K562 (cell line): Measurements from ENCODE around the gene EQTN. TPM values are rescaled to one million over a fixed set of nuclear protein-coding genes. Genes with fewer than 3 reads are reported as not detected.

Experiments used
- ATAC-seq: fragments of 200-7000 bp; cut with Tn5 transposase; 3 replicates; pipeline ENCODE4 v1.9.1; 2020; ENCODE audit warnings: moderate library complexity
- BruUV-seq: library from RNA; stranded (reverse); fragments of 400-500 nt; replicated peaks from 2 replicates; lab custom pipeline; 2021; lab: Mats Ljungman, UMichigan
- CTCF ChIA-PET: fragments of 300-600 bp; formaldehyde crosslinking; extraction: SDS; loops from one replicate; lab custom pipeline; 2021; ENCODE audit warnings: low intra/inter-chr PET ratio; lab: Yijun Ruan, JAX
- POLR2A ChIA-PET: fragments of 300-600, 350-650 bp; sonication (Branson Sonifier 250); formaldehyde crosslinking; extraction: SDS; loops from one replicate; lab custom pipeline; 2021; ENCODE audit warnings: antibody characterized with exemption, inconsistent platforms; lab: Yijun Ruan, JAX
- DNase-seq, 4 experiments: peaks; one replicate each; pipeline versions ENCODE4 v3.0.0 to v3.0.0-alpha.2; 2011 to 2018; ENCODE audit warnings: low spot score in 3 of 4, mixed read lengths in 3 of 4; ENCODE audit errors: extremely low read depth in 1 of 4
- FAIRE-seq: peaks from 2 replicates; lab custom pipeline; 2011; peaks lifted over from hg19 to GRCh38; lab: Jason Lieb, UNC
- H2AFZ ChIP-seq: 2 replicates; pipeline ENCODE4 v1.6.0; 2011; ENCODE audit warnings: low read depth, low read length, control low read depth, inconsistent platforms
- H3K27ac ChIP-seq: fragments of 200-600 bp; 3 replicates; pipeline ENCODE4 v1.8.0; 2011; ENCODE audit warnings: low read depth, mild to moderate bottlenecking, control low read depth, inconsistent platforms, low read length, moderate library complexity, mixed read lengths; ENCODE audit errors: extremely low read depth
- H3K27me3 ChIP-seq, 2 experiments: fragments of 300-600 bp in 1 of 2; 2 replicates in 1 of 2; 3 replicates in 1 of 2; pipeline versions ENCODE4 v1.6.0 to v1.8.0; 2011; ENCODE audit warnings: inconsistent platforms in 2 of 2, low read length in 2 of 2, mild to moderate bottlenecking in 1 of 2, mixed read lengths in 1 of 2, moderate library complexity in 1 of 2; ENCODE audit not compliant: control insufficient read depth in 2 of 2, insufficient read depth in 2 of 2
- H3K36me3 ChIP-seq: fragments of 300-600 bp; 3 replicates; pipeline ENCODE4 v1.8.0; 2011; ENCODE audit warnings: mild to moderate bottlenecking, low read length, inconsistent platforms; ENCODE audit not compliant: control insufficient read depth, insufficient read depth
- H3K4me1 ChIP-seq, 2 experiments: fragments of 200-600 bp in 1 of 2; replicated peaks in 1 of 2; 2 replicates in 1 of 2; 3 replicates in 1 of 2; pipeline versions ENCODE4 v1.5.1 to v1.8.0; 2011; ENCODE audit warnings: inconsistent platforms in 2 of 2, low read length in 2 of 2, mild to moderate bottlenecking in 1 of 2, mixed read lengths in 1 of 2, moderate library complexity in 1 of 2; ENCODE audit not compliant: control insufficient read depth in 2 of 2, insufficient read depth in 2 of 2
- H3K4me2 ChIP-seq: 2 replicates; pipeline ENCODE4 v1.6.1; 2011; ENCODE audit warnings: low read length, control low read depth, inconsistent platforms, mixed read lengths; ENCODE audit not compliant: insufficient read depth
- H3K4me3 ChIP-seq: fragments of 200-600 bp; sonication (generic), shearing (Covaris generic); 2 replicates; pipeline ENCODE4 v1.5.1; 2016; ENCODE audit warnings: control low read depth, inconsistent platforms
- H3K79me2 ChIP-seq: fragments of 200-600 bp; 3 replicates; pipeline ENCODE4 v1.8.0; 2011; ENCODE audit warnings: low read length, inconsistent platforms; ENCODE audit not compliant: control insufficient read depth, insufficient read depth
- H3K9ac ChIP-seq, 2 experiments: 2 replicates each; pipeline versions ENCODE4 v1.6.0 to v1.6.1; 2011; ENCODE audit warnings: low read depth in 2 of 2, low read length in 2 of 2, control low read depth in 1 of 2, inconsistent platforms in 1 of 2, mild to moderate bottlenecking in 1 of 2, mixed read lengths in 1 of 2; ENCODE audit not compliant: insufficient read depth in 1 of 2
- H3K9me1 ChIP-seq: one replicate; pipeline ENCODE4 v1.6.0; 2011; ENCODE audit warnings: inconsistent platforms, mild to moderate bottlenecking, low read length, moderate library complexity; ENCODE audit not compliant: control insufficient read depth, insufficient read depth
- H3K9me3 ChIP-seq: replicated peaks from 2 replicates; pipeline ENCODE4 v1.5.1; 2011; ENCODE audit warnings: low read depth, low read length, inconsistent platforms; ENCODE audit not compliant: control insufficient read depth, insufficient read depth
- H4K20me1 ChIP-seq: replicated peaks from 2 replicates; pipeline ENCODE4 v1.6.1; 2011; ENCODE audit warnings: low read length, inconsistent platforms, mixed read lengths; ENCODE audit not compliant: control insufficient read depth, insufficient read depth
- CBX3 ChIP-seq, 2 experiments: IDR thresholded peaks; 1 replicate in 1 of 2; 2 replicates in 1 of 2; pipeline ENCODE4 v1.6.1; 2012; ENCODE audit warnings: inconsistent platforms in 2 of 2, low read length in 2 of 2, borderline replicate concordance in 1 of 2, control low read depth in 1 of 2
- EHMT2 ChIP-seq: fragments of 450-650 bp; IDR thresholded peaks from 2 replicates; pipeline ENCODE4 v1.6.1; 2018; ENCODE audit warnings: antibody characterized with exemption
- ELK1 ChIP-seq: sonication (generic); formaldehyde crosslinking; IDR thresholded peaks from 2 replicates; pipeline ENCODE4 v1.8.1; 2022; ENCODE audit warnings: missing genetic modification reagents
- ETV6 ChIP-seq, 3 experiments: fragments of 150-350 bp in 1 of 3; sonication (generic) in 1 of 3; formaldehyde crosslinking in 1 of 3; IDR thresholded peaks; 2 replicates each; pipeline versions ENCODE4 v1.6.1 to v1.8.0; 2014 to 2022; ENCODE audit warnings: borderline replicate concordance in 2 of 3, low read depth in 2 of 3, antibody characterized with exemption in 1 of 3, low read length in 1 of 3, mild to moderate bottlenecking in 1 of 3, missing genetic modification reagents in 1 of 3
- KDM1A ChIP-seq, 2 experiments: fragments of 450-650 bp; IDR thresholded peaks; 2 replicates each; pipeline ENCODE4 v1.6.1; 2016; ENCODE audit warnings: mild to moderate bottlenecking in 2 of 2
- MCM7 ChIP-seq, 2 experiments: fragments of 450-650 bp; IDR thresholded peaks; 2 replicates each; pipeline ENCODE4 v1.6.1; 2016 to 2018
- MEIS2 ChIP-seq: fragments of 450-650 bp; IDR thresholded peaks from 2 replicates; pipeline ENCODE4 v1.6.1; 2014; ENCODE audit warnings: mild to moderate bottlenecking; ENCODE audit not compliant: partially characterized antibody
- MLLT1 ChIP-seq, 2 experiments: fragments of 450-650 bp; IDR thresholded peaks; 2 replicates each; pipeline ENCODE4 v1.6.1; 2016
- NR3C1 ChIP-seq: sonication (generic); formaldehyde crosslinking; IDR thresholded peaks from 2 replicates; pipeline ENCODE4 v1.8.1; 2022; ENCODE audit warnings: missing genetic modification reagents
- SMARCA4 ChIP-seq: fragments of 450-650 bp; IDR thresholded peaks from 2 replicates; pipeline ENCODE4 v1.6.1; 2016
- SRSF3 ChIP-seq: fragments of 200-400 bp; formaldehyde crosslinking; IDR thresholded peaks from 2 replicates; pipeline ENCODE4 v1.6.1; 2016; ENCODE audit warnings: mild to moderate bottlenecking, low read length, moderate library complexity; ENCODE audit not compliant: insufficient read depth
- ZNF263 ChIP-seq: sonication (generic); formaldehyde crosslinking; IDR thresholded peaks from 2 replicates; pipeline ENCODE4 v1.8.0; 2022; ENCODE audit warnings: mild to moderate bottlenecking, missing genetic modification reagents, borderline replicate concordance
- ZNF589 ChIP-seq: fragments of 200-800 bp; sonication (Bioruptor generic); IDR thresholded peaks from 2 replicates; pipeline ENCODE4 v1.6.1; 2016; ENCODE audit warnings: low read depth, missing genetic modification characterization, missing compliant biosample characterization
- ZZZ3 ChIP-seq: fragments of 450-650 bp; IDR thresholded peaks from 2 replicates; pipeline ENCODE4 v1.6.1; 2016; ENCODE audit warnings: antibody characterized with exemption, mild to moderate bottlenecking, moderate library complexity
- WGBS: fragments of 100-300 bp; shearing (Covaris generic); methylation state at CpG from one replicate; pipeline ENCODE4 v1.1.6; 2016; ENCODE audit warnings: low coverage, mixed read lengths; ENCODE audit not compliant: insufficient coverage; ENCODE audit errors: missing lambda C conversion rate; 5-methylcytosine and 5-hydroxymethylcytosine counted together
- in situ Hi-C: fragments of 300-500 bp; cut with MboI; formaldehyde crosslinking; loops from 4 replicates; pipeline ENCODE4 v1.15.0; 2018; ENCODE audit warnings: inconsistent platforms, mixed read lengths
- intact Hi-C: fragments of 100-400 bp; cut with micrococcal nuclease; formaldehyde crosslinking; loops from 2 replicates; pipeline ENCODE4 v1.14.2; 2022
- polyA plus RNA-seq, 8 experiments: library from polyadenylated mRNA; depleted of rRNA in 4 of 8; stranded (reverse) in 5 of 8; unstranded in 3 of 8; fragments of >200 nt; fragmentation: Nextera tagmentation in 2 of 8; fragmentation: Illumina TruSeq in 1 of 8; extraction: Ambion mirVana in 2 of 8; extraction: Trizol in 1 of 8; gene quantifications; 2 replicates each; pipeline versions ENCODE4 v1.2.1 to v1.2.3, GENCODE V29; 2011 to 2014; ENCODE audit warnings: inconsistent platforms in 1 of 8, missing spikeins in 1 of 8
- total RNA-seq, 7 experiments: library from RNA; depleted of rRNA in 6 of 7; stranded (reverse); fragments of >200 nt in 6 of 7; fragmentation: Illumina TruSeq in 2 of 7; extraction: Trizol in 2 of 7; gene quantifications; 2 replicates each; pipeline versions ENCODE4 v1.2.1 to v1.2.3, GENCODE V29; 2011 to 2021; ENCODE audit warnings: low replicate concordance in 1 of 7

The EQTN gene
- total and polyA plus RNA-seq, 9 of the 15 experiments (the other 6 are each of a cell fraction or from before 2014, with no cell fraction given) = 0.15 to 0.33 (median 0.18) TPM; not detected in 4

- TF ChIP-seq ZNF263 (CRISPR knock-in tag) (no peak), MEIS2 (no peak), MCM7 (IDR thresholded peaks at IDR 0.05) (no peak), ZNF589 (no peak), ZZZ3 (no peak), ELK1 (CRISPR knock-in tag) (no peak), SRSF3 (no peak), CBX3 (IDR thresholded peaks at IDR 0.05; ENCODE audit: borderline replicate concordance in 1 of 2, low read length in 2 of 2) (no peak), NR3C1 (CRISPR knock-in tag) (no peak), EHMT2 (no peak), KDM1A (IDR thresholded peaks at IDR 0.05) (no peak), ETV6 (IDR thresholded peaks at IDR 0.05; ENCODE audit: borderline replicate concordance in 1 of 2, low read depth in 2 of 2, low read length in 1 of 2) (no peak), ETV6 (CRISPR knock-in tag; IDR thresholded peaks at IDR 0.05; ENCODE audit: borderline replicate concordance) (no peak), MLLT1 (IDR thresholded peaks at IDR 0.05) (no peak), SMARCA4 (no peak)
- no peaks in the 10 kb centered on the region for H3K36me3 ChIP-seq
- no peaks in the 10 kb centered on the region for H4K20me1 ChIP-seq
- H2AFZ ChIP-seq = no peak overlapping the region
- no TSS peak for BruUV-seq
- H3K27ac ChIP-seq = no peak overlapping the region
- intact Hi-C loops = no loop called here
- no peaks in the 10 kb centered on the region for H3K9me3 ChIP-seq
- no peak overlapping the region for H3K9ac ChIP-seq
- in situ Hi-C loops = no loop called here
- POLR2A ChIA-PET = no interaction called here
- H3K4me2 ChIP-seq = no peak overlapping the region
- no peaks in the 10 kb centered on the region for H3K27me3 ChIP-seq
- H3K79me2 ChIP-seq = no peaks in the 10 kb centered on the region
- WGBS = 66% methylated on average over 5 of the region's 8 CpGs
- H3K9me1 ChIP-seq = no peaks in the 10 kb centered on the region
- H3K4me1 ChIP-seq = no peaks in the 10 kb centered on the region
- no peak for FAIRE-seq
- CTCF ChIA-PET = no interaction called here
- ATAC-seq = no peak
- H3K4me3 ChIP-seq = no peak overlapping the region
- no peak for DNase-seq
Measured at GRCh38 chr9:27291292-27291691, 5.7 kb downstream of the EQTN start.
